ENCODE results near the gene NBPF3. TPM values are rescaled to one million over a fixed set of nuclear protein-coding genes. Genes with fewer than 3 reads are reported as not detected.
"Not testable (repeated sequence)": the region's sequence is repeated elsewhere in the genome, so short reads cannot be mapped to it uniquely, and the experiment has no call there.

NBPF3 gene
- total RNA-seq, 1 experiment from 2014 or later: 17.3 TPM

DNA sequence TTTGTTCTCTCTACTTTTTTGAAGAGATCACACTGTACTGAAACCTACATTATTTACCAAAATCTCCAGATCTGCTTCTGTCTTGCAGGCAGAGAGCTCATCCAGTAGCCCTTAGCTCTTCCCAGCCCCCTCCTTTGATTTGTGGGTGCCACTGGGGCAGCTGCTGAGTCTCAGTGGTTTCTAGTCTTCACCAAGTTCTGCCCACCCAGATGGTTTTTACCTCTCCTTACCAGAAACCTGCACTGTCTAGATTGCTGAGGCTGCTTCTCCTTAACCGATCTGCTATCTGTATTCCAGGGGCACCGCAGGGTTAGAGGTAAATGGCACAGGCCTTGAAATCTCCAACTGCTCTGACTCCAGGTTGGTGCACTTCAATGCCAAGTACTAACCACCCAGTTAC, 6.7 kb downstream of the NBPF3 start:
- H4K20me1 ChIP-seq (ENCODE audit: insufficient read depth); RAD21 ChIA-PET (ENCODE audit: low non-redundant PET in 1 of 2, low total read pairs in 2 of 2, uncharacterized antibody in 2 of 2, unreplicated experiment in 2 of 2); H3K9ac ChIP-seq (ENCODE audit: low read length); H3K4me2 ChIP-seq (ENCODE audit: low read length); intact Hi-C loops (cut with micrococcal nuclease); H3K4me1 ChIP-seq (ENCODE audit: control insufficient read depth in 1 of 2, insufficient read depth in 2 of 2, low read length in 2 of 2); DNase-seq (ENCODE audit: low read depth, low spot score); H3K27me3 ChIP-seq (ENCODE audit: insufficient read depth, low read length); ATAC-seq; POLR2A ChIA-PET; H3K4me3 ChIP-seq (replicated peaks in 1 of 2; ENCODE audit: low read depth in 1 of 2, low read length in 2 of 2); CTCF ChIA-PET; BruUV-seq (replicated peaks); H3K9me3 ChIP-seq (ENCODE audit: control insufficient read depth in 1 of 2, insufficient read depth in 1 of 2, low read depth in 1 of 2, low read length in 2 of 2); H2AFZ ChIP-seq (ENCODE audit: low read depth, low read length, poor library complexity, severe bottlenecking); H3K27ac ChIP-seq (ENCODE audit: low read depth, low read length); H3K9me2 ChIP-seq (ENCODE audit: insufficient read depth): not testable (repeated sequence)
- Histone ChIP-seq H3K79me2 (ENCODE audit: insufficient read depth, low read length) (peaks cover 14% of the 10 kb centered on the region), H3K36me3 (ENCODE audit: control insufficient read depth in 1 of 2, insufficient read depth in 2 of 2, low read length in 2 of 2) (peaks cover 0 to 15% of the 10 kb centered on the region in 2 experiments; a peak in 2 of 4 replicates)

DNA sequence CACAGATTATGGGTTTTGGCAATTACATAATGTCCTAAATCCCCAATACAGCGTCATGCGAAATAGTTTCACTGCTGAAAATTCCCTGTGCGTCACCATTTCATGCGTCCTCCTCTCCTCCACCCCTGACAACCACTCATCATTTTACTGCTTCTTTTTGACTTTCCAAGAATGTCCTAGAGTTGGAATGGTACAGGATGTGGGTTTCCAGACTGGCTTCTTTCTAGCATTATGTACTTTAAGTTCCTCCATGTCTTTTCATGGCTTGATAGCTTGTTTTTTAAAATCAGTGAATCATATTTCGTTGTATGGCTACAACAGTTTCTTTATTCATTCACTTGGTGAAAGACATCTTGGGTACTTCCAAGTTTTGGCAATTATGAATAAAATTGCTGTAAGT, 7.4 kb downstream of the NBPF3 start:
- DNase-seq (ENCODE audit: low read depth, low spot score): no peak
- no peaks in the 10 kb centered on the region for H3K9me3 ChIP-seq (ENCODE audit: control insufficient read depth in 1 of 2, insufficient read depth in 1 of 2, low read depth in 1 of 2, low read length in 2 of 2)
- H3K4me1 ChIP-seq (ENCODE audit: control insufficient read depth in 1 of 2, insufficient read depth in 2 of 2, low read length in 2 of 2): no peaks in the 10 kb centered on the region
- no peak overlapping the region for H3K27ac ChIP-seq (ENCODE audit: low read depth, low read length)
- no peaks in the 10 kb centered on the region for H4K20me1 ChIP-seq (ENCODE audit: insufficient read depth)
- no peak overlapping the region for H3K4me2 ChIP-seq (ENCODE audit: low read length)
- no peak overlapping the region for H2AFZ ChIP-seq (ENCODE audit: low read depth, low read length, poor library complexity, severe bottlenecking)
- ATAC-seq: no peak
- no peaks in the 10 kb centered on the region for H3K9me2 ChIP-seq (ENCODE audit: insufficient read depth)
- no peak overlapping the region for H3K4me3 ChIP-seq (replicated peaks in 1 of 2; ENCODE audit: low read depth in 1 of 2, low read length in 2 of 2)
- ChIA-PET RAD21 (ENCODE audit: low non-redundant PET in 1 of 2, low total read pairs in 2 of 2, uncharacterized antibody in 2 of 2, unreplicated experiment in 2 of 2) (no interaction called here), CTCF (no interaction called here), POLR2A (no interaction called here)
- no peaks in the 10 kb centered on the region for H3K27me3 ChIP-seq (ENCODE audit: insufficient read depth, low read length)
- H3K79me2 ChIP-seq (ENCODE audit: insufficient read depth, low read length): peaks cover 8% of the 10 kb centered on the region; the same call in 1 of the 2 replicates
- peaks cover 0 to 15% of the 10 kb centered on the region in 2 experiments; a peak in 2 of 4 replicates for H3K36me3 ChIP-seq (ENCODE audit: control insufficient read depth in 1 of 2, insufficient read depth in 2 of 2, low read length in 2 of 2)
- intact Hi-C loops (cut with micrococcal nuclease): no loop called here
- BruUV-seq (replicated peaks): no TSS peak
- no peak overlapping the region for H3K9ac ChIP-seq (ENCODE audit: low read length)
- TF ChIP-seq ELF1 (IDR thresholded peaks at IDR 0.05; ENCODE audit: borderline replicate concordance, low read depth) (no peak), ZFX (IDR thresholded peaks at IDR 0.05) (no peak), POLR2A (IDR thresholded peaks at IDR 0.05; ENCODE audit: borderline replicate concordance, extremely low read depth, insufficient read depth, insufficient read length) (no peak)

DNA sequence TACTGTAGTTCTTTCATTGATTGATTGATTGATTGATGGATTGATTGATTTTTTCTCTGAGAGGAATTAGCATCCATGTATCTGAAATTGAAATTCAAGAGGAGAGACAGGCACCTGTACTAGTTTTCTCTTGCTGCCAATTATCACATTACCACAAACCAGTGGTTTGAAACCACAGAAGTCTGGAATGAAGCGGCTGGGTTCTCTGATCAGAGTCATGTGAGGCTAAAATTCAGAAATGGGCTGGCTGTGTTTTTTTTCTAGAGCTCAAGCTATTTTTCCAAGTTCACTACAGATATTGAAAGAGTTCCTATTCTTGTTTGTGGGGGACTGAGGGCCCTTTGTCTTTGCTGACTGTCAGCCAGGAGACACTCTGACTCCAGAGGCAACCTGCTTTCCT, 10.0 kb downstream of the NBPF3 start:
- H3K9me2 ChIP-seq (ENCODE audit: insufficient read depth): no peaks in the 10 kb centered on the region
- no peaks in the 10 kb centered on the region for H3K79me2 ChIP-seq (ENCODE audit: insufficient read depth, low read length)
- H3K4me1 ChIP-seq (ENCODE audit: control insufficient read depth in 1 of 2, insufficient read depth in 2 of 2, low read length in 2 of 2): peaks cover 0 to 11% of the 10 kb centered on the region in 2 experiments; a peak in 2 of 4 replicates
- intact Hi-C loops (cut with micrococcal nuclease): loop anchor here (2.0 kb wide), 1 partner anchor 39 kb away; no protein-coding TSS in a partner anchor
- no peak overlapping the region for H3K9ac ChIP-seq (ENCODE audit: low read length)
- POLR2A ChIA-PET: no interaction called here
- no peak overlapping the region for H2AFZ ChIP-seq (ENCODE audit: low read depth, low read length, poor library complexity, severe bottlenecking)
- H3K9me3 ChIP-seq (ENCODE audit: control insufficient read depth in 1 of 2, insufficient read depth in 1 of 2, low read depth in 1 of 2, low read length in 2 of 2): no peaks in the 10 kb centered on the region
- H3K4me2 ChIP-seq (ENCODE audit: low read length): no peak overlapping the region
- DNase-seq (ENCODE audit: low read depth, low spot score) (no peak), ATAC-seq (no peak)
- RAD21 ChIA-PET (ENCODE audit: low non-redundant PET in 1 of 2, low total read pairs in 2 of 2, uncharacterized antibody in 2 of 2, unreplicated experiment in 2 of 2): no interaction called here
- BruUV-seq (replicated peaks): no TSS peak
- no peak overlapping the region for H3K27ac ChIP-seq (ENCODE audit: low read depth, low read length)
- CTCF ChIA-PET: no interaction called here
- no peaks in the 10 kb centered on the region for H4K20me1 ChIP-seq (ENCODE audit: insufficient read depth)
- no peaks in the 10 kb centered on the region for H3K27me3 ChIP-seq (ENCODE audit: insufficient read depth, low read length)
- peaks cover 0 to 13% of the 10 kb centered on the region in 2 experiments; a peak in 2 of 4 replicates for H3K36me3 ChIP-seq (ENCODE audit: control insufficient read depth in 1 of 2, insufficient read depth in 2 of 2, low read length in 2 of 2)
- no peak overlapping the region for H3K4me3 ChIP-seq (replicated peaks in 1 of 2; ENCODE audit: low read depth in 1 of 2, low read length in 2 of 2)
- no peak for TF ChIP-seq POLR2AphosphoS5 (IDR thresholded peaks at IDR 0.05; ENCODE audit: low read depth, low read length)
- no peak for TF ChIP-seq SP1 (IDR thresholded peaks at IDR 0.05; ENCODE audit: low read depth)
- no peak for TF ChIP-seq POLR2A (IDR thresholded peaks at IDR 0.05; ENCODE audit: borderline replicate concordance, extremely low read depth, insufficient read depth, insufficient read length)
- no peak for TF ChIP-seq RAD21 (IDR thresholded peaks at IDR 0.05; ENCODE audit: low read depth)
- TF ChIP-seq CTCF (IDR thresholded peaks at IDR 0.05 in 2 of 3, conservative IDR thresholded peaks at IDR 0.05 in 1 of 3; ENCODE audit: borderline replicate concordance in 1 of 3, insufficient read depth in 1 of 3, low read depth in 2 of 3, low read length in 2 of 3): no peak
- TF ChIP-seq REST (IDR thresholded peaks at IDR 0.05; ENCODE audit: low read depth): no peak
- TF ChIP-seq ELF1 (IDR thresholded peaks at IDR 0.05; ENCODE audit: borderline replicate concordance, low read depth): no peak
